H54 (cell line): ENCODE results near the gene DAPK2.

ENCODE experiments used
- DNase-seq: peaks from one replicate; pipeline ENCODE4 v3.0.0; 2011; ENCODE audit warnings: low spot score, mixed read lengths; ENCODE audit not compliant: insufficient read length
- FAIRE-seq: peaks from 3 replicates; lab custom pipeline; 2011; peaks lifted over from hg19 to GRCh38; lab: Jason Lieb, UNC
- POLR2A ChIP-seq: IDR thresholded peaks from 2 replicates; pipeline ENCODE4 v1.6.1; 2011; ENCODE audit warnings: low read depth, mild to moderate bottlenecking, low read length

Gene DAPK2

DNA sequence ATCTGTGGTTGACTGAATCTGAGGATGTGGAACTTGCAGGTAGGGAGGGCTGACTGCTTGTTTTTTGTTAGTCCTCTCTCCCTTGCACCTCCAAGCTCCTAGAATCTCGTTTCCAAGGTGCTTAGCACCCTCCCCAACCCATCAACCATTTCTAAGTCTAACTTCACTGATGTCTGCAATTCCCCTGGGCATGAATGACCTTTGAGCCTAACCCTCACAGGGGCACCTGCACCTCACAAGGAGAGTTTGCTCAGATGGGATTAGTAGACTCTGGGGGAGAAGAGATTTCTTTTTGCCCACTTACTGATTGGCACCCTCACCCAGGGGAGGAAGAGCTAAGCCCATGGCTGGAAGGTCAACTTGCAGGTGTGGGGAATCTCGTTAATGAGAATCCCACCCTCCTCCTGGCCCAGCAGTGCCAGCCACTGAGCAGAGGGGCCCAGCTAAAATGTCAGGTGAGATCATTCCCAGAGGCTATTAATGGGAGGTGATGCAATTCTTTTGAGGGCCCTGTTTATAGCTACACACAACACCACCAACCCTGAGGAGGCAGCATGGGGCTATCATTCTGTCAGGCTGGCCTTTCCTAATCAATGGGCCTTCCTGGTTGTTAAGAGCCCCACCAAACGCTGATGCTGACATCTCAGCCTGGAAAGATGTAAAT is 130.9 kb downstream of the DAPK2 start:
- TF ChIP-seq POLR2A = no peak

DNA sequence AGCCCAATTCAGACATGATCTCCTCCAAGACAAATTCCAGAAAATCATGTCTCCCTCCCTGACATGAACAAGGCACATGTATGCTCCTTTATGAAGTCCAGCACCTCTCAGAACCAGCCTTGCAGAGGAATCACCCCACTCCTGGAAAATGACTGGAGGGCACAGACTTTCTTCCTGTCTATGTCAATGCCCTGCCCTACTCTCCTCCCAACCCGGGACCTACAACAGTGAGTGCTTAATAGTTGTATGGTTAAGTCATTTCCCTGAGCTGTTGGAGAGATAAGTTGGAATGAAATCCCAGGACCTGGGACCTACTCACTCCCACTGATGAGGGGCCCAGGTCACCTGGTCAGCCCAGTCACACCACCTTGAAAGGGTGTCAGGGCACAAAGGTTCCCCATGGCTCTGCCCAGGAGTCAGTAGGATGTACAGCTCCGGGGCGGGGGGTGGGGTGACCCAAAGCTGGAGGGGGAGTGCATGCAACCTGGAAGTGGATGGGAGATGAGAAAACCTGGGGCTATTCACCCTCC is 132.4 kb downstream of the DAPK2 start:
- TF ChIP-seq POLR2A = no peak
- FAIRE-seq = no peak
- DNase-seq = no peak

More for the DNA sequence above, 130.9 kb downstream of the DAPK2 start:
- DNase-seq (no peak), FAIRE-seq (no peak)

- TF ChIP-seq POLR2A = no peak
- FAIRE-seq (no peak), DNase-seq (no peak)
These were observed 132.9 kb downstream of the DAPK2 start for GRCh38 chr15:63913336-63913735.

DNA sequence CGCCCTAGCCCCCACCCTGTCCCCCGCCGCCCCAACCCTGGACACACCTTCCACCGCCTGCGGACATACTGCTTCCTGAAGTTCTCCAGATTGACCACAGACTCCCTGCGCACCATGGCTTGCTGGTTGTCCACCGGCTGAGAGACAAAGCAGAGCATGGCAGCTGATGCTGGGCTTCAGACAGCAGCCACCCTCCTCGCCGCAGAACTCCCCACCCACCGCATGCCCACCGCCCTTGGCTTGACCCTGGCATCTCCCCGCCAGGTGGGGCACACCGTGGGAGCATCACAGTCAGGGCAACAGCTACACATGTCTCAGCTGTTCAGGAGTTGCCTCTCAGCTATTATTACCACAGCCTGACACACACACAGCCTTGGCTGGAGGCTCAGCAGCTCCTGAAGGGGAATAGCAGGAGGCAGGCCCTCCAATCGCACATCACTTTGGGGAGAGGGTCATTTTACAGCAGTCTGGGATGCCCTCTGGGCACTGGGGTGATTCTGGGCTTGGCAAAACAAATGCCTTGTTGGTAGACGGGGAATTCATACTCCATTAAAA is 134.1 kb downstream of the DAPK2 start:
- DNase-seq = no peak
- no peak for FAIRE-seq
- TF ChIP-seq POLR2A = no peak

- DNase-seq = no peak
- no peak for TF ChIP-seq POLR2A
- no peak for FAIRE-seq
These were observed 135.1 kb downstream of the DAPK2 start for GRCh38 chr15:63911160-63911559.

DNA sequence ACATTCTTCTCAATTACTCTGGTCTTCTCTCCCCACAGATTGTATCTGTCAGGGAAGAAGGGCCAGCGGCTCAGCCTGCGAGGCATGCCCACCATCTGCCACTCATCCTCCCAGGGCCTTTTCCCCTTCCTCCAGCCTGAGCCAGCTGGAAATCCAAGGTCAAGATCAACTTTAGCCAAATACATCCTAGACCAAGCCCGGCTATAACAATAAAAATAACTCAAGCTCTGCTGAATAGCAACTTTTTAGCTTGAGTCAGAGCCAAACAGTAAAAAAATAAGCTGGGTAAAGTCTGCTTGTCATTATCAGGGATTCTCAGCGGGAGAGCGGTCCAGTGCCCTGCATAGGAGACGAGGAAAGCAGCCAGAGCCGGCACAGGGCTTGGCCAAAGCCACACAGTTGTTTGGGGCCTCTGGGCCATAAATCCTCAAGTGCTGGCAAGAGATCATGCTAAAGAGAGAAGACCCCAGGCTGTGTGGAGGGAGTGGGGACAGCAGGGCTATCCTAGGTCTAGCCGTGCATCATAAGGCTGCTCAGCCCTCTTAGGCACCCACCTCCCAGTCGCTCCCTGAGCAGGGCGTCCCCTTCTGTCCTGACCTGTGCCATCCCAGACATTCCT is 136.4 kb downstream of the DAPK2 start:
- TF ChIP-seq POLR2A = no peak
- DNase-seq = no peak
- no peak for FAIRE-seq

- FAIRE-seq (no peak), DNase-seq (no peak)
- TF ChIP-seq POLR2A = no peak
These were observed 137.3 kb downstream of the DAPK2 start for GRCh38 chr15:63908991-63909390.

DNA sequence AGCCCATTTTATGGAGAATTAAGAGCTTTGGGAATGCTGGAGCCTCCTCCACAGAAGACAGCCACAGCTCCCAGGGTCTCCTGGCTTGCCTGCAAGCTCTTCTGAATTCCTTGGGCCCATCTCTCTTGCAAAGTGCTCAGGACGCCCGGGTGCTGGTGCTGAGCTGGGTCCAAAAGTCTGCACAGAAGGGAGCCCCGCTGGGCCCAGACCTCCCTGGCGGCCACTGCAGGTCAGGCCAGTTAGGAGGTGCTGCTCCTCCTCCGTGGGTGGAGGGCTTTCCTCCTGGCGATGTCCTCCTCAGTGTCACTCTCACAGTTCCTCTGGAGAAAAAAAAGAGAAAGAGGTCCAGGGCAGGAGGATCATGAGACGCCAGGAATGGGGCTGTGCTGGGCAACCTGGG is 138.0 kb downstream of the DAPK2 start:
- DNase-seq (no peak), FAIRE-seq (no peak)
- TF ChIP-seq POLR2A = no peak

DNA sequence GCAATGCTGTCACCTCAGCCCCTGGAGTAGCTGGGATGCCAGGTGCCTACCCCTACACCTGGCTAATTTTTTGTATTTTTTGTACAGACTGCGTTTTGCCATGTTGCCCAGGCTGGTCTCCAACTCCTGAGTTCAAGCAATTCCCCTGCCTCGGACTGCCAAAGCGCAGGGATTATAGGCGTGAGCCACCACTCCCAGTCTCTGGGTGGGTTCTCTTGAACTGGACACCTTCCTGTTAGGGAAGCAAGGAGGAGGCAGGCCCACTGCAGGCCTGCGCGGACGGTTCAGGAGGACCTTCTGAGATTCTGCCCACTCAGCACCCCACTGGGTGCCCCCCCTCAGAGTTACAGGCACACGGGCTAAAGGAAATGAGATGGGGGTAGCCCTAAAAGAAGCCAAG is 138.8 kb downstream of the DAPK2 start:
- FAIRE-seq (no peak), DNase-seq (no peak)
- no peak for TF ChIP-seq POLR2A

- FAIRE-seq = no peak
- no peak for DNase-seq
- no peak for TF ChIP-seq POLR2A
These were observed 140.1 kb downstream of the DAPK2 start for GRCh38 chr15:63906266-63906584.

DNA sequence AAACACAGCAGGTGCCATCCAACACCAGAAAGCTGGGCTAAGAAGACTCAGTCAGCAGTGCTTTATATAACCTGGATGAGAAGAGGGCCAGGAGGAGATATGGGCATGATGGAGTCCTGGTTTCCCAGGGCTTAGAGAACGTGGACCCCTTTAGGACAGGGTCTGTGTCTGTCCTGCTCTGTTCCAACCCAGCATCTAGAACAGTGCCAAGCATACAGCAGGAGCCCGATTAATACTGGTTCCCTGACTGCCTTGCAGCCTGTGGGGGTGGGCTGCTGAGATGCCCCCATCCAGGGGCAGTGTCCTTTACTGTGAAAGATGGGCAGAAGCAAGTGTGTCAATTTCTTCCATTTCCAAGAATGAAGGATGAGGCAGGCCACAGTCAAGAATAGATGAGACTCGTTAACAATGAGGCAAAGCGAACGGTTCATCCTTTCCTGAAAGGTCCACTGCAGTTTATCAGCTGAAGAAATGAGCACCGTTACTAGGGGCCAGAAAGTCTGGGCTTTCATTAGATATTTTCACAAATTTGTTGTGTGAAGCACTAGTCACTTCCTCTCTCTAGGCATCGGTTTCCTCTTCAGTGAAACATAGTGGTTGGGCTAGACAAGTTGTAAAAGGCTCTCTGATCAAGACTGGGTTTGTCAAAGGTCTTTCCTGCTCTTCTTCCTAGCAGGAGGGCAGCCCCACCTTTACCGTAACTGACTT is 140.6 kb downstream of the DAPK2 start:
- FAIRE-seq (no peak), DNase-seq (no peak)
- no peak for TF ChIP-seq POLR2A

- no peak for FAIRE-seq
- no peak for TF ChIP-seq POLR2A
- no peak for DNase-seq
These were observed 141.2 kb downstream of the DAPK2 start for GRCh38 chr15:63905131-63905530.

- FAIRE-seq = no peak
- no peak for DNase-seq
- TF ChIP-seq POLR2A = no peak
These were observed 142.2 kb downstream of the DAPK2 start for GRCh38 chr15:63904042-63904441.

DNA sequence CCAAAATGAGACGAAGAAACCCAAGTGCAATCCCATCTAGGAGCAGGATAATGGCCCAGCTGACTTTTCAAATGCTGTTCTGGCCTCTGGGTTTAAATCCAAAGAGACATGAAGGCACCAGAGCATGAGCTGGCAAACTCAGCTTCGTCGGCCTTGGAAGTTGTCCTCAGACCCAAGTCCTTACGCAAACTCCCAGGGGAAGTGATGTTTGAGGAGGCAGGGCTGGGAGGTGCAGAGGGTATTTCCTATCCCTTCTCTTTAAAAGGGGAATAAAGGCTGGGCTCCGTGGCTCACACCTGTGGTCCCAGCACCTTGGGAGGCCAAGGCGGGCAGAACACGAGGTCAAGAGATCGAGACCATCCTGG is 143.6 kb downstream of the DAPK2 start:
- TF ChIP-seq POLR2A = no peak
- DNase-seq (no peak), FAIRE-seq (no peak)
